NCI-H146 treated with DMSO at 0.1 percent for 48 hours (cell line): Measurements from ENCODE around the gene DUOXA1.
"Not testable (repeated sequence)": the region's sequence is repeated elsewhere in the genome, so short reads cannot be mapped to it uniquely, and the experiment has no call there.

Experiments used
- DNase-seq: peaks from one replicate; lab custom pipeline; 2025; ENCODE audit not compliant: unreplicated experiment; lab: John Stamatoyannopoulos, UW

Gene DUOXA1

GRCh38 chr15:45093013-45093412 is 36.7 kb downstream of the DUOXA1 start:
- no peak for DNase-seq

GRCh38 chr15:45091576-45091975 is 38.1 kb downstream of the DUOXA1 start:
- DNase-seq: no peak

- no peak for DNase-seq
Measured at GRCh38 chr15:45091161-45091560, 38.5 kb downstream of the DUOXA1 start.

GRCh38 chr15:45089712-45090373 is 39.8 kb downstream of the DUOXA1 start:
- no peak for DNase-seq

DNA sequence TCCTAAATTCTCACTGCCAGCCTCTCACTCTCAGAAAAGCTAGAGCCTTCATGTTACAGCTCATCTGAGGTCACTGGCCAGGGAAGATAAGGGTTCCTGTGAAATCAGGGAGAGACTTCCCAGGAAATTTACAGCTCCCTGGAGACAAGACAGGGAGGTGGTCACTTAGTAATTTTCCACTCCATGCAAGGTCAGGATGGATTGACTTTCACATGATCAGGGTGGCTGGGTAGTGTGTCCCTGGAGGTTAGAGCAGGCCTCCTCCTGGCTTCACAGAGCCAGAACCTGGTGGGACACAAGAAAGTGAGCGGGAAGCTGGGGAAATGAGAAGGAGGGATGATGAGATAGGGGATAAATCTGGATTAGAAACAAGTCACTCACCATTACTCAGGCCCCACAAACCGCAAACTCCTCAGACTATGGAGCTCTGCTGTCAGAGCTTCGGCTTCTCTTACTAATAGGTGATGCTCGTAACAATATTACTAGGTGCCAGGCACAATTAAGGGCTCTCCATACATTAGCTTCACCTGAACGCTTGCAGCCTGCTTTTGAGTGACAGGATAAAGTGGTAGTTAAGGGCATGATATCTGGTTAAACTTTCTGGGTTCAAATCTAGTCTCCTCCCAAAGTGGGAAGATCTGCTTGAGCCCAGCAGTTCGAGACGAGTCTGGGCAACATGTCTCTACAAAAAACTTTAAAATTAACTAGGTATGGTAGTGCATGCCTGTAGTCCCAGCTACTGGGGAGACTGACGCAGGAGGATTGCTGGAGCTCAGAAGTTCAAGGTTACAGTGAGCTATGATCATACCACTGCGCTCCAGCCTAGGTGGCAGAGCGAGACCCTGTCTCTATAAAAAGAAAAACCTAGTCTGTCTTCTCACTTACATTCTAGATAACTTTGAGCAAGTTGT is 40.6 kb downstream of the DUOXA1 start:
- no peak for DNase-seq

GRCh38 chr15:45087513-45087912 is 42.2 kb downstream of the DUOXA1 start:
- DNase-seq: no peak

DNA sequence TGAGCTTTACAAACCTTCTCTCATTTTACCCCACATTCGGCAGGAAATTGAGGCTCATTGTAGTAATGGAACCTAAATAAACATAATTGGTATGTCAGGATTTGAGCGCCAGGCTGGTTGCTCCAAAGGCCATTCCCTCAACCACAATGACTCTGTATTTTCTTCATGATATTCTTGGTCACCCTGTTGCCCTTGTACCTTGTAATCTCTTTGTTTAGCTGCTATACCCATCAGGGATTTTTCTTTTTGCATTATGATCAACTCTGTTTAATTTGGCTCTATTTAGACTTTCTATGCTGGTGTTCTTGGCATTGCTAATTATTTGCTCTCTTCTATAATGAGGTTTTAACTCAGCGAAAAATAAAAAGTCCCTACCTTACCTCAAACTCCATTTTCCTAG is 45.5 kb downstream of the DUOXA1 start:
- no peak for DNase-seq

DNA sequence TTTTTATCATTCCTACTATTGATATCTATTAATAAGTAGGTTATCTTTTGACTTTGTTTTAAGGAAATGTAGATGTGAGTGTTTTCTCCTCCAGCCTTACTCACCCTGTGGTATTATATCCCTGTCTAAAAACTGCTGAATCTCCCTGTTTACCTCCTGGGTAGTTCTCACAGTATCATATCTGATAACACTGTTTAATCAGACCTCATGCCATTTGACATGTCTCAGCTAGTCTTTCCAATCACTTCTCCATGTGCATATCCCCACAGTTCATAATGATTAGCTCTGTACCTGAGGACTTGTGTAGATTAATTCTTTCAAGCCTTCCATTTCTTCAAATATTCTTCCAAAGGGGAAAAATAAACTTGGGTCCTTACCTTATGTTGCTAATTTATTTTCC is 46.5 kb downstream of the DUOXA1 start:
- DNase-seq: peak; percentile 41

GRCh38 chr15:45082412-45082811 is 47.3 kb downstream of the DUOXA1 start:
- DNase-seq: not testable (repeated sequence)

- not testable (repeated sequence) for DNase-seq
Measured at GRCh38 chr15:45080593-45080992, 49.1 kb downstream of the DUOXA1 start.

GRCh38 chr15:45079628-45080246 is 49.9 kb downstream of the DUOXA1 start:
- DNase-seq: not testable (repeated sequence)

GRCh38 chr15:45079201-45079600 is 50.5 kb downstream of the DUOXA1 start:
- not testable (repeated sequence) for DNase-seq

GRCh38 chr15:45077391-45077790 is 52.3 kb downstream of the DUOXA1 start:
- DNase-seq: not testable (repeated sequence)

- not testable (repeated sequence) for DNase-seq
Measured at GRCh38 chr15:45075440-45076320, 54.0 kb downstream of the DUOXA1 start.

DNA sequence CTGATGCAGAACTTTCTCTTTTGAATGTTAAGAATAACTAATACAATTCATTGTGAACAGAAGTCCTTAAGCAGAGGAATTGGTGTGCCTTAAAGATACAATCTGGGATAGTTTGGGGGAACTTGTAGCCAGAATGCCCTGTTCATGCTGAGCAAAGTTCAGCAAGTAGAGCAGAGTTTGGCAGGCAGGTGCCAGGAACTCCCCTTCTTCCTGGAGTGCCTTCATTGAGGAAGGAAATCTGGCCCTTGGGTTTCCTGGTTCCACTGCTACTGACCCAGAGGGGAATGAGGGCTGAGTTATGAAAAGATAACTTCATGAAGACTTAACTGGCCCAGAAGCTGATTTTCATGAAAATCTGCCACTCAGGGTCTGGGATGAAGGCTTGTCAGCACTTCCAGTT is 56.1 kb downstream of the DUOXA1 start:
- not testable (repeated sequence) for DNase-seq

- DNase-seq: not testable (repeated sequence)
Measured at GRCh38 chr15:45069942-45070360, 59.7 kb downstream of the DUOXA1 start.
